Metanephros (tissue), 1 donor: Measurements from ENCODE around the gene LCE2A. TPM values are rescaled to one million over a fixed set of nuclear protein-coding genes. Genes with fewer than 3 reads are reported as not detected.

ENCODE experiments used
- total RNA-seq: library from RNA; depleted of rRNA; stranded (reverse); fragments of >200 nt; gene quantifications from one replicate; pipeline ENCODE4 v1.2.3, GENCODE V29; 2014

Gene LCE2A
- total RNA-seq: not detected

GRCh38 chr1:152697701-152698600, at the start of gene LCE2A:
Gene LCE2A, plus strand, starts transcription at chr1:152698345. Its CDS starts 557 bp downstream, at chr1:152698902.

GRCh38 chr1:152663098-152663497, 35.0 kb upstream of the LCE2A start, which contains the start of gene LCE2D:
Gene LCE2D, plus strand, starts transcription at chr1:152663380. Its CDS starts 726 bp downstream, at chr1:152664106.

GRCh38 chr1:152674983-152675382, 23.2 kb upstream of the LCE2A start, which contains the start of gene LCE2C:
Gene LCE2C, plus strand, starts transcription at chr1:152675279. Its CDS starts 737 bp downstream, at chr1:152676016.

GRCh38 chr1:152685823-152686222, 12.3 kb upstream of the LCE2A start, which contains the start of gene LCE2B:
Gene LCE2B, plus strand, starts transcription at chr1:152686123. Its CDS starts 721 bp downstream, at chr1:152686844.

GRCh38 chr1:152707860-152708259, 9.7 kb downstream of the LCE2A start, which contains the start of gene LCE4A:
Gene LCE4A, plus strand, starts transcription at chr1:152708160. Its CDS starts 916 bp downstream, at chr1:152709076.

Other genes starting within 250 kb of the LCE2A start
- not detected for gene LCE5A, start 187.5 kb upstream of the LCE2A start, total RNA-seq
- not detected for gene CRCT1, start 183.9 kb upstream of the LCE2A start, total RNA-seq
- not detected for gene LCE3E, start 131.6 kb upstream of the LCE2A start, total RNA-seq
- not detected for gene LCE3D, start 117.8 kb upstream of the LCE2A start, total RNA-seq
- not detected for gene LCE3C, start 98.1 kb upstream of the LCE2A start, total RNA-seq
- not detected for gene LCE3B, start 84.5 kb upstream of the LCE2A start, total RNA-seq
- gene LCE3A, start 75.2 kb upstream of the LCE2A start, total RNA-seq: not detected
- not detected for gene LCE2D, start 35.0 kb upstream of the LCE2A start, total RNA-seq
- gene LCE2C, start 23.1 kb upstream of the LCE2A start, total RNA-seq: not detected
- gene LCE2B, start 12.2 kb upstream of the LCE2A start, total RNA-seq: not detected
- not detected for gene LCE4A, start 9.8 kb downstream of the LCE2A start, total RNA-seq
- not detected for gene KPRP, start 59.7 kb downstream of the LCE2A start, total RNA-seq
- not detected for gene LCE1F, start 76.8 kb downstream of the LCE2A start, total RNA-seq
- gene LCE1E, start 87.9 kb downstream of the LCE2A start, total RNA-seq: not detected
- gene LCE1D, start 98.4 kb downstream of the LCE2A start, total RNA-seq: not detected
- gene LCE1C, start 108.3 kb downstream of the LCE2A start, total RNA-seq: not detected
- gene LCE1B, start 113.6 kb downstream of the LCE2A start, total RNA-seq: not detected
- gene LCE1A, start 129.1 kb downstream of the LCE2A start, total RNA-seq: not detected
- not detected for gene LCE6A, start 144.5 kb downstream of the LCE2A start, total RNA-seq
- not detected for gene LCE7A, start 161.7 kb downstream of the LCE2A start, total RNA-seq
- not detected for gene SMCP, start 180.0 kb downstream of the LCE2A start, total RNA-seq
- 0.35 TPM for gene IVL, start 210.2 kb downstream of the LCE2A start, total RNA-seq
- not detected for gene SPRR5, start 248.9 kb downstream of the LCE2A start, total RNA-seq